Measurements from ENCODE around the gene WIZ.
"Not testable (repeated sequence)": the region's sequence is repeated elsewhere in the genome, so short reads cannot be mapped to it uniquely, and the experiment has no call there.

WIZ gene

GRCh38 chr19:15428956-15429824 is 20.6 kb downstream of the WIZ start:
- no peak for DNase-seq

- DNase-seq = no peak
These were observed 21.7 kb downstream of the WIZ start for GRCh38 chr19:15427991-15428471.

GRCh38 chr19:15427350-15427700 is 22.4 kb downstream of the WIZ start:
- no peak for DNase-seq

- no peak for DNase-seq
These were observed 23.0 kb downstream of the WIZ start for GRCh38 chr19:15426485-15427349.

GRCh38 chr19:15425321-15425950 is 24.3 kb downstream of the WIZ start:
- no peak for DNase-seq

GRCh38 chr19:15424692-15425272 is 25.0 kb downstream of the WIZ start:
- no peak for DNase-seq

GRCh38 chr19:15424121-15424520 is 25.6 kb downstream of the WIZ start:
- DNase-seq = no peak

GRCh38 chr19:15423130-15423529 is 26.6 kb downstream of the WIZ start:
- DNase-seq = no peak

- no peak for DNase-seq
These were observed 27.3 kb downstream of the WIZ start for GRCh38 chr19:15422296-15423075.

- no peak for DNase-seq
These were observed 28.0 kb downstream of the WIZ start for GRCh38 chr19:15421721-15422260.

GRCh38 chr19:15421136-15421695 is 28.5 kb downstream of the WIZ start:
- DNase-seq = no peak

GRCh38 chr19:15419413-15420025 is 30.2 kb downstream of the WIZ start:
- no peak for DNase-seq

GRCh38 chr19:15418579-15419412 is 31.0 kb downstream of the WIZ start, which contains the start of gene AKAP8L:
Gene AKAP8L, minus strand, starts transcription at chr19:15418988. Its CDS starts 65 bp downstream, at chr19:15418923.
- DNase-seq = peak; percentile 95

GRCh38 chr19:15418231-15418578 is 31.6 kb downstream of the WIZ start:
- DNase-seq = no peak

GRCh38 chr19:15417699-15418098 is 32.1 kb downstream of the WIZ start:
- no peak for DNase-seq

- no peak for DNase-seq
These were observed 36.9 kb downstream of the WIZ start for GRCh38 chr19:15412832-15413231.

GRCh38 chr19:15411351-15411750 is 38.4 kb downstream of the WIZ start:
- not testable (repeated sequence) for DNase-seq

GRCh38 chr19:15404780-15405211 is 45.0 kb downstream of the WIZ start:
- no peak for DNase-seq

GRCh38 chr19:15404097-15404779 is 45.5 kb downstream of the WIZ start:
- DNase-seq = no peak
